ENCODE results near the gene TUBB4A.

Gene TUBB4A

DNA sequence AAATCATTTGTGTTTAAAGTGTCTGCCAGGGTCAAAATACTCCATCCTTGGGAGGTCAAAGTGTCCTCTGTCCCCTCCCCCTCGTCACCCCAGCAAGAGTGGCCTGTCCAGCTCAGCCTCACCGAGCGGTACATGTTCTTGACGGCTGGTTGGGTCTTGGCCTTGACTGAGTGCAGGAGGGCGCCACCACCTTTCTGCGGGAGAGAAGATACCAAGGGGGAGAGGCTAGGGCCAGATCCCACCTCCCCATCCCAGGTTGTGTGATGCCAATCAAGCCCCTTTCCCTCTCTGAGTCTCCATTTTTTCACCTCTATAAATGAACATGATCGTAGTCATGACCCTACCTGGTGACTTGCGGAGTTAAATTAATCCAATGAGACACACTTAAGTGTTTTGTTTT is 31.9 kb downstream of the TUBB4A start:
- DNase-seq (ENCODE audit: low read depth, low spot score), result no peak

DNA sequence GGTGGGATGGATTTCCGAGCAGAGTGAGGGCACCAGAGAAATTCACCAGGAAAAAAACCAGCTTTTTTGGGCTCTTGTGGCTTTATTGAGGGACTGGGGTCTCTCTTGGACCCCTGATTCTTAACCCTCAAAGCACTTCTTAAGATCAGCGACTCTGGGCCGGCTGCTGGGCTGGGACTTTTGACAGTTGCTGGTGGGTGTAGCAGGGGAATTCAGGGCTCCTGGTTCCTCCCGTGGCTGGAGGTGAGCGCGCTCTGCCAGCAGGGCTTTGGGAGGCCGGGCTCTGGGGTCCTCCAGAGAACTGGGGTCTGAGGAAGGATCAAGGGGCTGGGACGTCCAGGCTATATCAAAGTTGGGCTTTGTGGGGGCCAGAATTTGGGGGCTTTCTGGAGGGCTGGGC is 34.7 kb downstream of the TUBB4A start:
- DNase-seq (ENCODE audit: low read depth, low spot score), result no peak

DNA sequence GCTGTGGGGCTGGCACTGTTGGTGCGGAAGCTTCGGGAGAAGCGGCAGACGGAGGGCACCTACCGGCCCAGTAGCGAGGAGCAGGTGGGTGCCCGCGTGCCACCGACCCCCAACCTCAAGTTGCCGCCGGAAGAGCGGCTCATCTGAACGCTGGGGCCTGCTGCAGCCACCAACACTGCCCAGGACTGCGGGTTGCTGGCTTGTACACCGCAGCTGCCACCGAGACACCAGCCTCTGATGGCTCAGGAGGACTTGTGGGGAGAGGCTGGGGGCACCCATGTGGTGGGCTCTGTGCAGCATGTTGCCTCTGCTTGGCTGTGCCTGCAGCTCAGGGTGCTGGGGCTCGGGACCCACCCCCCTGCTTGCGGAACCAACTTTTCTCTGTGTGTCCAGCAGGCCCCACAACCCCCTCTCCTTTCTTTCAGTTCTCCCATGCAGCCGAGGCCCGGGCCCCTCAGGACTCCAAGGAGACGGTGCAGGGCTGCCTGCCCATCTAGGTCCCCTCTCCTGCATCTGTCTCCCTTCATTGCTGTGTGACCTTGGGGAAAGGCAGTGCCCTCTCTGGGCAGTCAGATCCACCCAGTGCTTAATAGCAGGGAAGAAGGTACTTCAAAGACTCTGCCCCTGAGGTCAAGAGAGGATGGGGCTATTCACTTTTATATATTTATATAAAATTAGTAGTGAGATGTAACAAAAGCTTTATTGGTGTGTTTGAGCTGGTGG is 35.4 kb downstream of the TUBB4A start:
- no peak for DNase-seq (ENCODE audit: low read depth, low spot score)

DNA sequence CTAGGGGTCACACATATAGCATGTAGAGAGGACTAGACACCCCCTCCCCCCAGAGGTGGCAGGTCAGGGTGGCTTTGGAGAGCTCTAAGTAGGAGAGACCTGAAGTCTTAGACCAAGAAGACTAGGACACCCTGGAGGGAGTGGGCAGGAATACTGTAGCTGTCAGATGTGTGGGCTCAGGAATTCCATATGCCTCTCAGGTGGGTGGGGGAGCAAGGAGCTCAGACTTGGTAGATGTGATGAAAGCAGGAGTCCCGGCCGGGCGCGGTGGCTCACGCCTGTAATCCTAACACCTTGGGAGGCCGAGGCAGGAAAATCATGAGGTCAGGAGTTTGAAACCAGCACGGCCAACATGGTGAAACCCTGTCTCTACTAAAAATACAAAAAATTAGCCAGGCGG is 36.4 kb downstream of the TUBB4A start:
- DNase-seq (ENCODE audit: low read depth, low spot score), result no peak

DNA sequence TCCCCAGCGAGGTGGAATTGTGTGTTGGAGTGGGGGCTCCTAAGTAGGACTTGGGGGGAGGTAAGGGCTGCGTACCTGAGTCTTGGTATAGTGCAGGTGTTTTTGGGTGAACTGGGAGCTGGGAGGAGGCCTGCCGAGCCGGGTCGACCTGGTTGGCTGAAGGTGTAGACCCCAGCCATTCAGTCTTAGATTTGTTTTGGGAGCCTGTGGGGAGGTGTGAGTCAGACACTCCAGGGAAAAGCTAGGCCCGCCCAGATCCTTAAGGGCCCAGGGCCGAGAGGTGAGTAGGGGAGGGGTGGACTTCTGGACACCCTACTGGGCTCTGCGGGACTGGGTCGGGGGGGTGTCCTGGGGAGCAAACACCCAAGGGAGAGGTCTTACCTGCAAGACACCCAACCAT is 37.1 kb downstream of the TUBB4A start:
- no peak for DNase-seq (ENCODE audit: low read depth, low spot score)

DNA sequence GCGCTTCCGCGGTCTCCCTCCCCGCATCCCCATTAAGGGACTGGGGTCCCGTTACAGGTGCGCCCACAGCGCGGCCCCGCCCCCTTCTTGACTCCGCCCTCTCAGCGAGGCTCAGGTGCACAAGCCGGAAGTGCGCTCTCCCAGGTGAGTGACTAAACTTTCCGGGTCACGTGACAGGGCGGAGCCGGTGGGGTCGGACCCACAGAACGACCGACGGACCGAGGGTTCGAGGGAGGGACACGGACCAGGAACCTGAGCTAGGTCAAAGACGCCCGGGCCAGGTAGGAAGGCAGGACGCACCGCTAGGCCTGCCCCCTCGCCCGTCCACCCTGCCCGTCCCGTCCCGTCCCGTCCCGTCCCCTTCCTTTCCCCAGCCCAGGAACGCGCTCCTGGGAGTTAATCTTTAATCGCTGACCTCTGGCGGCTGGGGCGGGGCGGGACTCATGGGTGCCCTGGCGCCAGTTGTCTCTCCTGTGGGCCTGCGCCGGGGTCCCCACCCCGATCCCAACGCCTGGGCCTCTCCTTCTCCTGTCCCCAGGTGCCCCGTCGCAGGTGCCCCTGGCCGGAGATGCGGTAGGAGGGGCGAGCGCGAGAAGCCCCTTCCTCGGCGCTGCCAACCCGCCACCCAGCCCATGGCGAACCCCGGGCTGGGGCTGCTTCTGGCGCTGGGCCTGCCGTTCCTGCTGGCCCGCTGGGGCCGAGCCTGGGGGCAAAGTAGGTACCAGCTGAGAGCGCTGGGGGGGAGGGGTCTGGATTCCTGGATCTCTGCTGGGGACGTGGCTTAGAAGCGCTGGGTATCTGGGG is 37.8 kb downstream of the TUBB4A start, which contains the start of gene CRB3:
CRB3 (plus strand) TSS at position 202 of the 804 bp plus-strand sequence; CDS start at position 633, 431 bp downstream.
- peak; percentile 78 for DNase-seq (ENCODE audit: low read depth, low spot score)

DNA sequence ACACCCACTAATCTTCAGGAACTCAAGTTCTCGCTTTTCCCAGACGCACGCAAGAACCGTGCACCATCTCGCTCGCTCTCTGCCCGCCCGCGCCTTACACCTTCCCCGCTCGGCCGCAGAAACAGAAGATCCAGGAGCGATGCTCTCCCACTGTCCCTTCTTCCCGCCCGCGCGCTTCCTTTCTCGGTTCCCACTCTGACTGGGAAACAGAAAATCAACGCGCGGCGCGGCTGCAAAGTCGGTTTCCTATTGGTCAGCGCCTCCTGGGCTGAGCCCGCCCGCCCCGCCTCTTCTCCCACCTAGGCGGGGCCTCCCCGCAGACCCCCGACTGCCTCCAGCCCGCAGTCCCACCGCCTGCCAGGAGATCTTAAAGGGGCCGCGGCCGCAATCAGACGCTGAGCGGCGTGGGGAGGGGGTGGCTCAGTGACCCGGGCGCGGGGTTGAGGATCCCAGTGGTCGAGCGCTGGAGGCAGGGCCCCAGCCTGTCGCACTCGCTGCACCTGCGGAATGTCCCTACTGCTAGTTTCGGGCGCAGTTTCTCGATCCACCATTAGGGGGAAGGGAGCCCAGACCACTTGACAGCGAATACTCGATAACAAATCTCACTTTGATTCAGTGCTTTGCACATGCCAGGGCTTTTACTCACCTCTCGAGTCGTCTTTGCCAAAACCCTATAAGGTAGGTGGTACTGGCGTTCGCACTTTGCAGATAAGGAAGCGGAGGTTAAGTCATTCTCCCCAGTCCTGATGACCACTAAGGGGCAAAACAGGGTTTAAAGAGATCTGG is 41.8 kb downstream of the TUBB4A start:
- DNase-seq (ENCODE audit: low read depth, low spot score), result peak; percentile 92

DNA sequence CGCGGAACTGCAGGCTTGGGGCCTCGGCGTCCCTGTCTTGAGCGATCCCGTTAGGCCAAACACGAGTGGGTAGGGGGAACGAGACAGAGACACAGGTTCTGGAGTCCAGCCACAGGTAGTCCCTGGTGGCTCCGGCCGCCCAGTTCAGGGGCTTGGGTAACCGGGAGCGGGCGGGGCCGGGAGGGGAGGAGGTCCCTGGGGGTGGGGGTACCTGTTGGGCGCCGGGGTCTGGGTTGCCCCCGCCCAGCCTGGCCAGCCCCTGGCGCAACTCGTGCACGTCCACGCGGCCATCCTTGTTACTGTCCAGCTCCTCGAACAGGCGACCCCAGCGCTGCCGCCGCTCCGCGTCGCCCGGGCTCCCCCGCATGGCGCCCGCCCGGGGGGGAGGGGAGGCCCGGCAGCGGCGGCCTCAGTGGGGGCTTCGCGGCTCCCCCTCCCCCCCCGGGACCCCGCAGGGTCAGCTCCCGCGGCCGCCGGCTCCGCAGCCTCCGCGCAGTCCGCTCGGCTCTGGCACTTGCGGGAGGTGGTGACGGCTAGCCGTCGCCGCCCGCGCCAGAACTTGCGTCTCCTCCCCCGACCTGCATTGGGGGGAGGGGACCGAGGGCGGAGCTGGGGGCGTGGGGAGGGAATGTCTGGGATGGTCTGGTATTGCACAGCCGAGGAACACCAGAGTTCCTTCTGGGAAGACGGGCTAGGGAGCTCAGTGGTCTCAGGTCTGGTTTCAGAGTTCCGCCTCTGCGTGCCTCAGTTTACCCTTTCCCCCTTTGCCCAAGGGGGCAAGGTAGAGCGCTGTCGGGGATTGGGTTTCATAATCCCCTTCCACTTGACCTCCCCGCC is 42.6 kb downstream of the TUBB4A start, which contains the start of gene SLC25A23:
SLC25A23 (minus strand) TSS at position 531 of the 837 bp plus-strand sequence; CDS start at position 367, 164 bp downstream.
- DNase-seq (ENCODE audit: low read depth, low spot score), result no peak

DNA sequence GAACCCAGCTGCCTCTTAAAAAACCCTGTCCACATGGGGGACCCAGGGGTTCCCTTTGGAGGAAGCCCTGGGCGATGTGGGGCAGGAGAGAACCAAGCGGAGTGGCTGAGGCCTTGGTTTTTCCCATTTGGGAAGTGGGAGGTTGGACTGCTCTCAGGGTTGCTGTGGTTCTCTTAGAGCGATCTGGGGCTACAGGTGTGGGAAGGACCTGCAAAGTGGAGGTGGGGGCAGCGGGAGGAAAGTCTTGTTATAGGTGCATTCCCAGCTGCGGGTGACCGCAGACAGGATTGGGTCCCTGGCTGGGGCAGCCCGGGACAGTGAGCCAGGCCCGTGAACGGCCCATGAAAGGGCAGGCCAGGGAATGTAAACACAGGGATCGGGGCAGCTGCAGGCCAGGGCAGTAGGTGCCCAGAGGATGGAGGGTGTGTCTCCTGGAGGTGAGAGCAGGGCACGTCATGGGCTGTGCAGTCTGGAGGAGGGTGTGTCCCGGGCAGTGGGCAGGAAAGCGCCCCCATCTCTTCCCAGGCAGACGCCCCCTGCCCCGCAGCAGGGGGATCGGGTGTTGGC is 43.3 kb downstream of the TUBB4A start:
- DNase-seq (ENCODE audit: low read depth, low spot score), result no peak

DNA sequence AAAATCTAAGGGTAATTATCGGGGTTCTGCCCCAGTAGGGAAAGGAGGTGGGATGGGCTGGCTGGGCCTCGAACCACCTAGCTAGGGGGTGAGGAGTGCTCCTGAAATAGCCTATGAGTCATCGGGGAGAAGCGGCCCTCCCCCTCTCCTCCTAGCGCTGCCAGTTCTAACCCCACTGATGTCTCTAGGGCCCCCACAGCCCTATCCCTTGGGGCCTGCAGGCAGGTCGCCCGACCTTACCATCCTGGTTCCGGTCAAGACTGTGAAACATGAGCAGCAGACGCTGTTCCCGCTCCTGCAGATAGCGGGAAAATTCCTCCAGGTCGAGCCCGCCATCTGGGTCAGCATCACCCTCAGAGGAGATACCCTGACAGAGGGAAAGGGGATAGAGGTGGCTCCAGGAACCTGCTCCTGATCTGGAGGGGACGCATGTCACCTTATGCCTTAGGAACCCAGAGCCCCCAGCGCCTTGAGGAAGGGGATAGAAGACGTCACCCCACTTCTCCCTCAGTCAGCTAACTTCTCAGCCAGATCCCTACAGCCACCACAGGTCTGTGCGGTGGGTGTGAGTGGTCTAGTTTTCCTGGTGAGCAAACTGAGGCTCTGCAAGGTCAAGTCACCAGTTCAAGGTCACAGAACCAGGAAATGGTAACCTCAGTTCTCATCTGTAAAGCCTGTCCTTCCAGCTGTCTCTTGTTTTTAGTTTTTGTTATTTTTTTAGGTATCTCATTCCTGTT is 44.0 kb downstream of the TUBB4A start:
- no peak for DNase-seq (ENCODE audit: low read depth, low spot score)

DNA sequence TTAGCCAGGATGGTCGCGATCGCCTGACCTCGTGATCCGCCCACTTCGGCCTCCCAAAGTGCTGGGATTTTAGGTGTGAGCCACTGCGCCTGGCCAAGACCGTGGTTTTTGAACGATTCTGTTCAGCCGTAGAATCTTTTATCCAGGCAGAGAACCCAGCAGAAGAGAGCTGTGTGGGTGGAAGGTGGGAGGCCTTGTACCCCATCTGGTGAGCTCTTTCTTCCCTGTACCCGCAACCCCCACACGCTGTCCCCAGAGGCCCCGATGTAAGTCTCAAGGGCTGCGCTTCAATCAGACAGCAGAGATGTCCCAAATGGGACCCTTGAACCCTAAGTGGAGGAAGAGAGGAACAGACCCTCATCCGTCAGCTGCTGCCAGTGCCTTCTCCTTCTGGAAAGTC is 46.2 kb downstream of the TUBB4A start:
- no peak for DNase-seq (ENCODE audit: low read depth, low spot score)

DNA sequence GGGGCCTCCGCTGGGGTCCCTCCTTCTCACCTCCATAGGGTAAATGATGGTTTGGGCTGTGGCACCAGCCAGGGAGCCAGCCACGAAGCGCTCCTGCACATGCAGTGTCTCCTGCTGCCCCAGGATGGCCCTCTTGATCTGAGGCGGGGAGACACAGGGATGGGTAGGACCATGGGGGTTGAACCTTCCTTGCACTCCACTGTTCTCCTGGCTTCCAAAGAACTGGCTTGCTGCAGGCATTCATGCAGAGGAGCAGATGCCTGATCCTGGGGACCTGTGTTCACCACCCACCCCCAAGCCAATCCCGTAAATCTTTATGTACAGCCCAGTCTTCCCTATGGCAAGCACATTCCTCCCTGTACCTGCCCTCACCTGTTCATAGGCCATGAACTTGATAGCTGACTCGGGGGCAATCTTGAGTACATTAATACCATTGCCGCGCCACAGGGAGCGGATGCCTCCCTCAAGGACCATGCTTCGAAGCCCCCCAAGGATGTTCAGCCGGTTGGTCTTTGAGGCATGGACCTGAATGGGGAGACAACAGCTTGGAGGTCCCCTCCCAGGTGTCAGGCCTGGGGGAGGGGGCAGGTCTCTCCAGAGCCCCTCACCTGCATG is 48.1 kb downstream of the TUBB4A start:
- no peak for DNase-seq (ENCODE audit: low read depth, low spot score)

DNA sequence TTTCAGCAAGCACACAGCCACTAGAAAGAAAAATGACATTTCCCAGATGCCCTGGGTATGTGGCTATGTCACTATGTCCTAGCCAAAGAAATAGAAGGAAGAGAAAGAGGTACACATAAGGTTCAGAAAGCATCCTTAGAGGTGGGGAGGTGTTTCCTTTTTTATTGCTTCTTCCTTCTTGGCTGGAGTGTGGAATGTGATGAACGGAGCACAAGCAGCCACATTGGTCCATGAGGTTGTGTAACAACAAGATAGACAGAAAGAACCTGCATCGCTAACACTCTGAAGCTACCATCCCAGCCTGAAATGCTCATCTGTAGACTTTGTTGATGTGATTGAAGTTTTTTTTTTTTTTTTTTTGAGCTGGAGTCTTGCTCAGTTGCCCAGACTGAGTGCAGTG is 49.2 kb downstream of the TUBB4A start:
- no peak for DNase-seq (ENCODE audit: low read depth, low spot score)

DNA sequence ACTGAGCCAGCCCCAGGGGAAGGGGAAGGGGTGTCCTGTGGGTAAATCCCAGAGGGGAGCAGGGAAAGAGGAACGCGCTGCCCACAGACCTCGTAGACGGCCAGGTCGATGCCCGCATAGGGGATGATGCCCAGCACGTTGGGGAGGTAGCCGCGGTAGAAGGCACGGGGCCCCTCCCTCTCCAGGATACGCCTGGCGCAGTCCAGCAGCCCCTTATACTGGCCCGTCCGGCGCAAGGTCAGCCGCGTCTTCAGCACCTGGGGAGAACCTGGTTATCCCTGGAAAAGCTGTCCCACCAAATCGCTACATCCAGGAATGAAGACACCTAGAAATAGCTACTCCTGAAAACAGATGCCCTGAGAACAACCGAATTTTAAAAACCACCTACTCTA is 49.9 kb downstream of the TUBB4A start:
- DNase-seq (ENCODE audit: low read depth, low spot score), result no peak

DNA sequence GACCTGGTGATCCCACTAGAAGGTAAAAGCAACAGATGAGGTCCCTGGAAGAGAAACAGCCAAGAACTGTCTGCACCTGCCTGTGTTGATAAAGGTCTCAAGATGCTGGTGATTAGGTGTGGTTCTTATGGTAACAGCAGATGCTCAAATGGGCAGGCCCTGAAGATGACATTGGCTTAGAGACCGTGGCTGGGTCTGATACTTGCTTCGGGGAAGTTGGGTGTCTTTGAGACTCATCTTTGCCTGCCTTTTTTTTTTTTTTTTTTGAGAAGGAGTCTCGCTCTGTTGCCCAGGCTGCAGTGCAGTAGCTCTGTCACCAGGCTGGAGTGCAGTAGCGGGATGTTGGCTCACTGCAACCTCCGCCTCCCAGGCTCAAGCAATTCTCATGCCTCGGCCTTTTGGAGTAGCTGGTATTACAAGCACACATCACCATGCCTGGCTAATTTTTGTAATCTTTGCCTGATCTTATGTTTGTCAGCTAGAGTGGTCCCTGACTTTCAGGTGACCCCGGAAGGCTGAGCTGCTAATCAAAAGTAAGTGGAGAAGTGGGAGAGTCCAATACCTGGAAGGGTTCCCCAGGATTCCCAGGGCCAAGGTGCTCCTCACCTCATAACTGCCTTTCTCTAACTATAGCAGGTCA is 50.4 kb downstream of the TUBB4A start:
- no peak for DNase-seq (ENCODE audit: low read depth, low spot score)

DNA sequence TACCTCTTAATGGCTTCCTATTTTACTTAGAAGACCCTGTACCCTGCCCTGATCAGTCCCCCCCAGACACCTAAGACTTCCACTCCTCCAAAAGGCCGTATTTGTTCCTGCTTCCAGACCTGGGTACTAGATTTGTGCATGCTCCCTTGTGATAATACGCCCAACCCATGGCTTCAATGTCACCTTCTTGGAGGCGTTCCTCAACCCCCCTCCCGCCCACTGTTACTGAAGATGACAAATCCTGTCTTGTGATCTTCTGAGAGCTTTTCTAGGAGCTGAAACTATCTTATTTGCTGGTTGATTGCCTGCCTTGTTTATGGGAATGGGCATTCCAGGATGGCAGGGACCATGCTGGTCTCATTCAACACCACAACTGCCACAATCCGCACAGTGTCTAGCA is 51.9 kb downstream of the TUBB4A start:
- DNase-seq (ENCODE audit: low read depth, low spot score), result no peak

DNA sequence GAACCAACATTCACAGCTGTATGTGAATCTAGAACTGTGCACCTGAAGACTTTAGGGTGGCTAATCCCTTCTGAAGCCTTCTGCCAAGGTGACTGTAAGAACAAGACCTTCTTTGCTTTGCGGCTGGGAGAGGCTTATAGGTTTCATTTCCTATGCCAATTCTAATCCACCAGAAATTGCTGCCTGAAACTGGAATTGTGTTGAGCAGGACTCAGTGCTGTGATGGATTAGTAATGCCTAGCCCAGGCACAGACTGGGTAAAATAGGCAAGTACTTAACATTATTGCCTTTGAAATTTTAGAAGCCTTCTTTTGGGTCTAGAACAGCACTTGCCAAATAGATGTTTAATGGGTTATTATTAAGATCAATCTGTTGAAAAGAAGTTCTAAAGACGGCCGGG is 54.1 kb downstream of the TUBB4A start:
- DNase-seq (ENCODE audit: low read depth, low spot score), result no peak

DNA sequence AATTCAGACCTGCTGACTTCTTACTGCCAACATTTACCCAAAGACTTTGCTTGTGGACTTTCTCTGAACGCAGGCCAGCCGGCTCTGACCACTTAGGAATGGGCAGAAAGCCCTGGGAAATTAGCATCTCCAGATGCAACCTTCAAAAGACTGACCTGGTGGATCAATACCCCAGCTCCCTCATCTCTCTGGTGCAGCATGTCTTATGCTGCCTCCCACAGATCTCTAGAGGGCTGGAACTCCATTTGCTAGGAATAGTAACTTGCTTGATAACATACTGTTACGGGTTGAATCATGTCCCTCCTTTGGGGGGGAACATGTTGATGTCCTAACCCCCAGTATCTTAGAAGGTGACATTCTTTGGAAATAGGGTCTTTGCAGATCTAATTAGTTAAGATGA is 55.7 kb downstream of the TUBB4A start:
- no peak for DNase-seq (ENCODE audit: low read depth, low spot score)

All from iPS DF 19.7 (cell line).